ENCODE measurements around the gene KCNN4. TPM values are rescaled to one million over a fixed set of nuclear protein-coding genes. Genes with fewer than 3 reads are reported as not detected.

KCNN4 gene
- total and polyA plus RNA-seq, 12 donors = 0.34 to 1.6 (median 0.86) TPM

GRCh38 chr19:43798026-43798545 lies 17.3 kb upstream of the KCNN4 start:
- Histone ChIP-seq H3K27me3 (peaks cover 0 to 56% (median 39%) of the 10 kb centered on the region in 7 donors), H3K4me3 (peak overlapping the region in 9 of 10 donors; percentile 32 to 62 (median 52)), H3K36me3 (no peaks in the 10 kb centered on the region), H3K27ac (peak overlapping the region in 1 of 10 donors; percentile 56), H3K4me1 (peaks cover 0 to 18% (median 7%) of the 10 kb centered on the region in 9 donors), H3K9me3 (no peaks in the 10 kb centered on the region)
- TF ChIP-seq, protein P1, sequence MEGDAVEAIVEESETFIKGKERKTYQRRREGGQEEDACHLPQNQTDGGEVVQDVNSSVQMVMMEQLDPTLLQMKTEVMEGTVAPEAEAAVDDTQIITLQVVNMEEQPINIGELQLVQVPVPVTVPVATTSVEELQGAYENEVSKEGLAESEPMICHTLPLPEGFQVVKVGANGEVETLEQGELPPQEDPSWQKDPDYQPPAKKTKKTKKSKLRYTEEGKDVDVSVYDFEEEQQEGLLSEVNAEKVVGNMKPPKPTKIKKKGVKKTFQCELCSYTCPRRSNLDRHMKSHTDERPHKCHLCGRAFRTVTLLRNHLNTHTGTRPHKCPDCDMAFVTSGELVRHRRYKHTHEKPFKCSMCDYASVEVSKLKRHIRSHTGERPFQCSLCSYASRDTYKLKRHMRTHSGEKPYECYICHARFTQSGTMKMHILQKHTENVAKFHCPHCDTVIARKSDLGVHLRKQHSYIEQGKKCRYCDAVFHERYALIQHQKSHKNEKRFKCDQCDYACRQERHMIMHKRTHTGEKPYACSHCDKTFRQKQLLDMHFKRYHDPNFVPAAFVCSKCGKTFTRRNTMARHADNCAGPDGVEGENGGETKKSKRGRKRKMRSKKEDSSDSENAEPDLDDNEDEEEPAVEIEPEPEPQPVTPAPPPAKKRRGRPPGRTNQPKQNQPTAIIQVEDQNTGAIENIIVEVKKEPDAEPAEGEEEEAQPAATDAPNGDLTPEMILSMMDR (IDR thresholded peaks at IDR 0.05) = no peak
- intact Hi-C loops (cut with DNase I) = no loop called here
- ATAC-seq (peak in 4 of 8 donors; percentile 10 to 18 (median 12)), DNase-seq (no peak)
- WGBS, 2 donors = 32 to 52% methylated on average over 5 of the region's 5 CpGs

DNA sequence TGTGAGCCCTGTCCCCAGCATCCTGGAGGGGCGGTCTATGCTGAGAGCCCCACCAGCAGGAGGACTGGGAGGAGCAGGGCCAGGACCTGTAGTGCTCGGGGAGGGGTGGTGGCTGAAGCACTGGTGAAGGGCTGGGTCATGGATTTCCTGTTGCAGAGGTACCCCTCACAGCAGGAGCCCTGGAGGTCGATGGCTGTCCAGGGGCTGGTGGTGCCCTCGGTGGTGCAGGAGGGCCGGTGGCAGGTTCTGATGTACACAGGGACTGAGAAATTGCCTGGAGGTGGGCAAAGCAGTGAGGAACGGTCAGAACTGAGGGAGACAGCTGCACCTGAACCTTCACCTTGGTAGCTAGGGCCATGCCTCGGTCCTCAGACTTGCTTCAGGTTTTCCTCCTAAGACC lies 16.8 kb upstream of the KCNN4 start:
- Histone ChIP-seq H3K9me3 (no peaks in the 10 kb centered on the region), H3K27ac (no peak overlapping the region), H3K36me3 (no peaks in the 10 kb centered on the region), H3K27me3 (peaks cover 0 to 61% (median 44%) of the 10 kb centered on the region in 7 donors), H3K4me3 (no peak overlapping the region), H3K4me1 (peaks cover 0 to 18% (median 7%) of the 10 kb centered on the region in 9 donors)
- TF ChIP-seq, protein P1 (IDR thresholded peaks at IDR 0.05) = no peak
- DNase-seq (no peak), ATAC-seq (no peak)
- intact Hi-C loops (cut with DNase I) = no loop called here
- 81 to 86% methylated on average over 7 of the region's 7 CpGs for WGBS, 2 donors

DNA sequence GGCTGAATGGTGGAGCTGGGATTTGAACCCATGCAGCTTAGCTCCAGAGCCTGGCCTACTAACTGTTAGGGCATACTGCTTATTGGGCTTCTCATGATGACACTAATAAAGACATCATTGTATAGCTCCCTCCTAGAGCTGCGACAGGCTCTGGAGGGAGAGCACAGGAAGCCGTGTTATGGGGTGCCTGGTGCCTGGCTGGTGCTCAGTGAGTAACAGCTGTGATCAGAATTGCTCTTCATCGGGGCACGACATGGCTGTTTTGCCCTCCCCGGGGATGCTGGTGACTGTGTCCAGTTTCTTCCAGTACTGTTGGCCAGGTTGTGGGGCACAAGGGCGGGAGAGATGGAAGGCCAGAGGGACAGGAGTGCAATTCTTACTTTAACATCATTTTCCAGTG lies 16.3 kb upstream of the KCNN4 start:
- Histone ChIP-seq H3K4me3 (no peak overlapping the region), H3K4me1 (peaks cover 0 to 18% (median 7%) of the 10 kb centered on the region in 9 donors), H3K27ac (no peak overlapping the region), H3K36me3 (no peaks in the 10 kb centered on the region), H3K9me3 (no peaks in the 10 kb centered on the region), H3K27me3 (peaks cover 0 to 61% (median 45%) of the 10 kb centered on the region in 7 donors)
- WGBS, 2 donors = 39 to 49% methylated on average over 6 of the region's 6 CpGs
- DNase-seq (no peak), ATAC-seq (no peak)
- intact Hi-C loops (cut with DNase I) = no loop called here
- TF ChIP-seq, protein P1 (IDR thresholded peaks at IDR 0.05) = no peak

- no peaks in the 10 kb centered on the region for H3K36me3 ChIP-seq
- TF ChIP-seq, protein P1 (IDR thresholded peaks at IDR 0.05) = no peak
- no peak for DNase-seq
- no peak for ATAC-seq
- H3K9me3 ChIP-seq = no peaks in the 10 kb centered on the region
- no peak overlapping the region for H3K4me3 ChIP-seq
- WGBS, 2 donors = 26 to 32% methylated on average over 3 of the region's 3 CpGs
- intact Hi-C loops (cut with DNase I) = no loop called here
- H3K27ac ChIP-seq = no peak overlapping the region
- H3K27me3 ChIP-seq = peaks cover 0 to 34% (median 21%) of the 10 kb centered on the region in 7 donors
- no peaks in the 10 kb centered on the region for H3K4me1 ChIP-seq
These were observed 9.8 kb upstream of the KCNN4 start for GRCh38 chr19:43790587-43790986.
